SK-N-SH treated with all-trans-retinoic acid at 6 μM for 48 hours (cell line): ENCODE measurements around the gene DNTT.

Experiments
- ARNTL ChIP-seq: fragments of 450-650 bp; formaldehyde crosslinking; IDR thresholded peaks from 2 replicates; pipeline ENCODE4 v1.5.0; 2020; ENCODE audit warnings: low read depth, mild to moderate bottlenecking, moderate library complexity, borderline replicate concordance
- BACH2 ChIP-seq: fragments of 250-450 bp; sonication (Bioruptor Pico); IDR thresholded peaks from 2 replicates; pipeline ENCODE4 v1.9.0; 2021; ENCODE audit warnings: mild to moderate bottlenecking, borderline replicate concordance
- ESRRG ChIP-seq: fragments of 250-450 bp; sonication (Bioruptor Pico); IDR thresholded peaks from 2 replicates; pipeline ENCODE4 v1.6.1; 2021; ENCODE audit warnings: mild to moderate bottlenecking
- ISL1 ChIP-seq: fragments of 250-450 bp; sonication (Bioruptor Pico); IDR thresholded peaks from 2 replicates; pipeline ENCODE4 v2.1.2; 2022; ENCODE audit warnings: mild to moderate bottlenecking, moderate library complexity
- RARB ChIP-seq: fragments of 250-450 bp; sonication (Bioruptor Pico); IDR thresholded peaks from 2 replicates; pipeline ENCODE4 v1.8.0; 2021; ENCODE audit warnings: mild to moderate bottlenecking, moderate library complexity
- TCF4 ChIP-seq: fragments of 250-450 bp; sonication (Bioruptor Pico); IDR thresholded peaks from 2 replicates; pipeline ENCODE4 v1.8.0; 2021; ENCODE audit warnings: mild to moderate bottlenecking, moderate library complexity, borderline replicate concordance
- ZFP3 ChIP-seq: fragments of 250-450 bp; sonication (Bioruptor Pico); IDR thresholded peaks from 2 replicates; pipeline ENCODE4 v1.5.0; 2020; ENCODE audit warnings: mild to moderate bottlenecking, moderate library complexity
- ZFP30 ChIP-seq: fragments of 450-650 bp; formaldehyde crosslinking; IDR thresholded peaks from 2 replicates; pipeline ENCODE4 v1.5.0; 2022; ENCODE audit warnings: mild to moderate bottlenecking, moderate library complexity
- TF ChIP-seq, protein P1 (sequence below): fragments of 250-450 bp; sonication (Bioruptor Pico); IDR thresholded peaks from 2 replicates; pipeline ENCODE4 v1.5.1; 2020; ENCODE audit warnings: low read depth, mild to moderate bottlenecking, moderate library complexity
- TF ChIP-seq, protein P2 (sequence below): fragments of 250-450 bp; sonication (Bioruptor Pico); IDR thresholded peaks from 2 replicates; pipeline ENCODE4 v1.5.0; 2020; ENCODE audit warnings: mild to moderate bottlenecking, moderate library complexity

DNA sequence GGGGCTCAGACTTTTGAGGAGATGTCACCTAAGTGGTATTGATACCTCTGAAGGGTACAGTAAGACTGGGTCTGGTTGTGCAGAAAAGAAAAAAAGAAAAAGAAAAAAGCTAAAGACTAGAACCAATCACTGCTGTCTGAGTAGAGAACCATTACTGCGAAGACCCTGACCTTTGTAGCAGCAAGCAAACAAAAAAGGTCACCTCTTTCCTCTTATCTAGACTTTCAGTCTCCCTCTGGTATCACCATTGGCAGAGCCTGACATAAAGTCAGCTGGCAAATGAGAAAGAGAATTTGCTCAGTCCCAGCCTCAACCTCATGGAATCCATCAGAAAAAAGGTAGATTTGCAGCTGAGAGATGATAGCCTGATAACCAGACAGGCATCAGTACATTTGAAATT, 2.6 kb upstream of the DNTT start:
- no peak for TF ChIP-seq ESRRG (CRISPR knock-in tag)
- TF ChIP-seq TCF4 (CRISPR knock-in tag) = no peak
- TF ChIP-seq, protein P1, sequence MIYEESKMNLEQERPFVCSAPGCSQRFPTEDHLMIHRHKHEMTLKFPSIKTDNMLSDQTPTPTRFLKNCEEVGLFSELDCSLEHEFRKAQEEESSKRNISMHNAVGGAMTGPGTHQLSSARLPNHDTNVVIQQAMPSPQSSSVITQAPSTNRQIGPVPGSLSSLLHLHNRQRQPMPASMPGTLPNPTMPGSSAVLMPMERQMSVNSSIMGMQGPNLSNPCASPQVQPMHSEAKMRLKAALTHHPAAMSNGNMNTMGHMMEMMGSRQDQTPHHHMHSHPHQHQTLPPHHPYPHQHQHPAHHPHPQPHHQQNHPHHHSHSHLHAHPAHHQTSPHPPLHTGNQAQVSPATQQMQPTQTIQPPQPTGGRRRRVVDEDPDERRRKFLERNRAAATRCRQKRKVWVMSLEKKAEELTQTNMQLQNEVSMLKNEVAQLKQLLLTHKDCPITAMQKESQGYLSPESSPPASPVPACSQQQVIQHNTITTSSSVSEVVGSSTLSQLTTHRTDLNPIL (CRISPR knock-in tag) = no peak
- no peak for TF ChIP-seq ISL1 (CRISPR knock-in tag)
- no peak for TF ChIP-seq ARNTL (CRISPR knock-in tag)
- TF ChIP-seq, protein P2, sequence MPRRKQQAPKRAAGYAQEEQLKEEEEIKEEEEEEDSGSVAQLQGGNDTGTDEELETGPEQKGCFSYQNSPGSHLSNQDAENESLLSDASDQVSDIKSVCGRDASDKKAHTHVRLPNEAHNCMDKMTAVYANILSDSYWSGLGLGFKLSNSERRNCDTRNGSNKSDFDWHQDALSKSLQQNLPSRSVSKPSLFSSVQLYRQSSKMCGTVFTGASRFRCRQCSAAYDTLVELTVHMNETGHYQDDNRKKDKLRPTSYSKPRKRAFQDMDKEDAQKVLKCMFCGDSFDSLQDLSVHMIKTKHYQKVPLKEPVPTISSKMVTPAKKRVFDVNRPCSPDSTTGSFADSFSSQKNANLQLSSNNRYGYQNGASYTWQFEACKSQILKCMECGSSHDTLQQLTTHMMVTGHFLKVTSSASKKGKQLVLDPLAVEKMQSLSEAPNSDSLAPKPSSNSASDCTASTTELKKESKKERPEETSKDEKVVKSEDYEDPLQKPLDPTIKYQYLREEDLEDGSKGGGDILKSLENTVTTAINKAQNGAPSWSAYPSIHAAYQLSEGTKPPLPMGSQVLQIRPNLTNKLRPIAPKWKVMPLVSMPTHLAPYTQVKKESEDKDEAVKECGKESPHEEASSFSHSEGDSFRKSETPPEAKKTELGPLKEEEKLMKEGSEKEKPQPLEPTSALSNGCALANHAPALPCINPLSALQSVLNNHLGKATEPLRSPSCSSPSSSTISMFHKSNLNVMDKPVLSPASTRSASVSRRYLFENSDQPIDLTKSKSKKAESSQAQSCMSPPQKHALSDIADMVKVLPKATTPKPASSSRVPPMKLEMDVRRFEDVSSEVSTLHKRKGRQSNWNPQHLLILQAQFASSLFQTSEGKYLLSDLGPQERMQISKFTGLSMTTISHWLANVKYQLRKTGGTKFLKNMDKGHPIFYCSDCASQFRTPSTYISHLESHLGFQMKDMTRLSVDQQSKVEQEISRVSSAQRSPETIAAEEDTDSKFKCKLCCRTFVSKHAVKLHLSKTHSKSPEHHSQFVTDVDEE (CRISPR knock-in tag) = no peak
- TF ChIP-seq BACH2 (CRISPR knock-in tag) = no peak
- no peak for TF ChIP-seq RARB (CRISPR knock-in tag)
- TF ChIP-seq ZFP30 (CRISPR knock-in tag) = no peak
- no peak for TF ChIP-seq ZFP3 (CRISPR knock-in tag)
